ENCODE measurements around the gene PCBP3. TPM values are rescaled to one million over a fixed set of nuclear protein-coding genes. Genes with fewer than 3 reads are reported as not detected.

Gene PCBP3
- total RNA-seq, 1 experiment from 2014 or later: 1.4 TPM

DNA sequence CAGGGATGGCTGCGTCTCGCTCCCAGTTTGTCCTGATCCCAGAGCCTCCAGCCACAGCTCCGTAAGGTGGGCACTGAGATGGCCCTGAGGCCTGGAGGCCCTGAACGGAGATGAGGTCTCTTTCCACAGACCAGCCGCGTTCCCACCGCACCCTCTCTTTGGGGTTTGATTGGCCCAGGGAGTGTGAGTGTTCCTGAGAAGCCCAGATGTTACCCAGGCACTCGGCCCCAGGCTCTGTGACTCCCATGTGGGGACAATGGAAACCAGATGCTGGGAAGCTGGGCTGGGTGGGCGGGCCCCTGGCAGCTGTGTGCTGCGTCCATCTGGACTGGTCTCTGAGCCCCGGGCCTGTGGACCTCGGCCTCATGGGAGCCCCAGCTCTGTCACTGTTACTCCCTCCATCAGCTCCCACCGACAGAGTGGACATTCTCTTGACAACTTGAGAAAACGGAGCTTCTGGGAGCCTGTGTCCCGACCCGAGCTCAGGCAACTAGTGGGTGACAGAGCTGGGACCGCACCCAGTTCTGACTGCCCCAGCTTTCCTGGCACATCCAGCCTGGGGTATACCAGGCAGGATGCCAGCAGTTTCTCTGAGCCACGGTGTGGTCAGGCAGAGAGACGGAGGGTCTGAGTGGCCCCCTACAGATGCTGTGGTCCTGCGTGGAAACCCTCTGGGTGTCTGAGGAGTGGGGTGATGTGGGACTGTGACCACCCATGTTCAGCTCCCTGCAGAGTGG lies 328.3 kb downstream of the PCBP3 start:
- no TSS peak for BruUV-seq (replicated peaks)
- no peak overlapping the region for H3K27ac Mint-ChIP-seq (ENCODE audit: unreplicated experiment)
- TF ChIP-seq, protein P1, sequence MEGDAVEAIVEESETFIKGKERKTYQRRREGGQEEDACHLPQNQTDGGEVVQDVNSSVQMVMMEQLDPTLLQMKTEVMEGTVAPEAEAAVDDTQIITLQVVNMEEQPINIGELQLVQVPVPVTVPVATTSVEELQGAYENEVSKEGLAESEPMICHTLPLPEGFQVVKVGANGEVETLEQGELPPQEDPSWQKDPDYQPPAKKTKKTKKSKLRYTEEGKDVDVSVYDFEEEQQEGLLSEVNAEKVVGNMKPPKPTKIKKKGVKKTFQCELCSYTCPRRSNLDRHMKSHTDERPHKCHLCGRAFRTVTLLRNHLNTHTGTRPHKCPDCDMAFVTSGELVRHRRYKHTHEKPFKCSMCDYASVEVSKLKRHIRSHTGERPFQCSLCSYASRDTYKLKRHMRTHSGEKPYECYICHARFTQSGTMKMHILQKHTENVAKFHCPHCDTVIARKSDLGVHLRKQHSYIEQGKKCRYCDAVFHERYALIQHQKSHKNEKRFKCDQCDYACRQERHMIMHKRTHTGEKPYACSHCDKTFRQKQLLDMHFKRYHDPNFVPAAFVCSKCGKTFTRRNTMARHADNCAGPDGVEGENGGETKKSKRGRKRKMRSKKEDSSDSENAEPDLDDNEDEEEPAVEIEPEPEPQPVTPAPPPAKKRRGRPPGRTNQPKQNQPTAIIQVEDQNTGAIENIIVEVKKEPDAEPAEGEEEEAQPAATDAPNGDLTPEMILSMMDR (IDR thresholded peaks at IDR 0.05; ENCODE audit: unreplicated experiment): no peak
- H3K4me3 Mint-ChIP-seq (ENCODE audit: low read depth, unreplicated experiment): no peak overlapping the region
- intact Hi-C loops (cut with micrococcal nuclease; ENCODE audit: unreplicated experiment): loop anchor here (5.0 to 10.0 kb wide), 3 partner anchors 103 to 176 kb away; no protein-coding TSS in a partner anchor
- DNase-seq: no peak
- peaks cover 13% of the 10 kb centered on the region for H3K36me3 Mint-ChIP-seq (ENCODE audit: insufficient read depth, unreplicated experiment)
- H3K27me3 Mint-ChIP-seq (ENCODE audit: unreplicated experiment): no peaks in the 10 kb centered on the region
- CTCF ChIA-PET: interaction anchor here (3.1 kb wide), 1 partner anchor 172 kb away, joined by 20 read pairs; no protein-coding TSS in a partner anchor
- no peaks in the 10 kb centered on the region for H3K9me3 Mint-ChIP-seq (ENCODE audit: low read depth, unreplicated experiment)
- peaks cover 11% of the 10 kb centered on the region for H3K4me1 Mint-ChIP-seq (ENCODE audit: low read depth, unreplicated experiment)

DNA sequence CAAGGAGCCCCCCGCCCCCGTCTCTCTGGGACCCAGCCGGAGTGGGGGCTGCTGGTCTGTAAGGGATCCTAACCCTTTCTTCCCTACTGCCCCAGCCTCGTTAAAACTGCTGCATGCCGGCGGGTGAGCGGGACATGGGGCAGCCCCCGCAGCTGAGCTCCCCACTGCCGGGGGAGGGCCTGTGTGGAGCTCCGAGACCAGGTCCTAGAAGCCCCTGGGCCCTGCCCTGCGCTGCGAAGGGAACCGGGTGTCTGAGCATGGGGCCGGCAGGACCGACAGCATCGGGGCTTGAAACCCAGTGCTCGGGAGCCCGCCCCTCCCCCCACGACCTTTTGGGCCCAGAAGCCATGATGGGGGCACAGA lies 328.8 kb downstream of the PCBP3 start:
- no peak overlapping the region for H3K27ac Mint-ChIP-seq (ENCODE audit: unreplicated experiment)
- H3K4me1 Mint-ChIP-seq (ENCODE audit: low read depth, unreplicated experiment): peaks cover 11% of the 10 kb centered on the region
- no TSS peak for BruUV-seq (replicated peaks)
- H3K36me3 Mint-ChIP-seq (ENCODE audit: insufficient read depth, unreplicated experiment): peaks cover 13% of the 10 kb centered on the region
- TF ChIP-seq, protein P1 (IDR thresholded peaks at IDR 0.05; ENCODE audit: unreplicated experiment): no peak
- H3K9me3 Mint-ChIP-seq (ENCODE audit: low read depth, unreplicated experiment): no peaks in the 10 kb centered on the region
- no peak overlapping the region for H3K4me3 Mint-ChIP-seq (ENCODE audit: low read depth, unreplicated experiment)
- intact Hi-C loops (cut with micrococcal nuclease; ENCODE audit: unreplicated experiment): loop anchor here (5.0 to 10.0 kb wide), 3 partner anchors 102 to 175 kb away; no protein-coding TSS in a partner anchor
- CTCF ChIA-PET: interaction anchor here (3.1 kb wide), 1 partner anchor 171 kb away, joined by 20 read pairs; no protein-coding TSS in a partner anchor
- no peak for DNase-seq
- no peaks in the 10 kb centered on the region for H3K27me3 Mint-ChIP-seq (ENCODE audit: unreplicated experiment)

DNA sequence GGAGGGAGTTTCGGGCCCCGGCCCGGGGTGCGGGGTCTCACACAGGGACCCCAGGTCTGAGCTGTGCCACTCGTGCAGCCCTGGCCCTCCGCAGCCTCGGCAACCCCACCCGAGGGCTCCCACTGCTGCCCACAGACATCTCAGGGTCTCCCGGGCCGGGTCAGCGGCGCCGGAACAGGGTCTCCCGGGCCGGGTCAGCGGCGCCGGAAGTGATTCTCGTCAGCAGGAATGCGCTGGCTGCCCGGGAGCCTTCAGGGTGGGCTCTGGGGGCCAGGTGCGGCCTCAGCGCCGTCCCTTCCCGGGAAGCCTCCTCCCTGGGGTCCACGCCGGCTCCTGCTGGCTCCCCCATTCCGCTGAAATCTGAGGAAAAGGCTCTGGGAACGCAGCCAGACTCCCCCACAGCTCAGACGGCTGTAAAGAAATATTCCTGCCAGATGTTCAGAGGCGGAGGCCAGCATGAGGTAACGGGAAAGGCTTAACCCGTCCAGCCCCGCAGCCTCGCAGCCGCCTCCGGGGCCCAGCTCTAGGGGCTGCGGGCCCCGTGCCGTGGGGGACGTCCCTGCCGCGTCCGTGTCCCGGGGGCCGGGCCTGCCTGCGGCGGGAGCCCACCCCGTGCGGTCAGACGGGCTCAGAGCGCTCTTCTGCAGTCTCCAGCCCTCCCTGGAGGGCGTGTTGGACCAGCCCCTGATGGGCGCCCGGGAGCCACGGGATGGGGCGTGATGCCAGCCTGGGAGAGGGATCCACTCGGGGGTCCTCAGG lies 329.4 kb downstream of the PCBP3 start:
- intact Hi-C loops (cut with micrococcal nuclease; ENCODE audit: unreplicated experiment): loop anchor here (5.0 to 10.0 kb wide), 3 partner anchors 102 to 174 kb away; no protein-coding TSS in a partner anchor
- TF ChIP-seq, protein P1 (IDR thresholded peaks at IDR 0.05; ENCODE audit: unreplicated experiment): no peak
- CTCF ChIA-PET: interaction anchor here (0.5 to 3.1 kb wide), 3 partner anchors 53 to 171 kb away, joined by 3 to 20 read pairs (median 6); no protein-coding TSS in a partner anchor
- peaks cover 11% of the 10 kb centered on the region for H3K4me1 Mint-ChIP-seq (ENCODE audit: low read depth, unreplicated experiment)
- H3K36me3 Mint-ChIP-seq (ENCODE audit: insufficient read depth, unreplicated experiment): peaks cover 13% of the 10 kb centered on the region
- H3K4me3 Mint-ChIP-seq (ENCODE audit: low read depth, unreplicated experiment): no peak overlapping the region
- H3K9me3 Mint-ChIP-seq (ENCODE audit: low read depth, unreplicated experiment): no peaks in the 10 kb centered on the region
- BruUV-seq (replicated peaks): no TSS peak
- no peak for DNase-seq
- H3K27ac Mint-ChIP-seq (ENCODE audit: unreplicated experiment): no peak overlapping the region
- no peaks in the 10 kb centered on the region for H3K27me3 Mint-ChIP-seq (ENCODE audit: unreplicated experiment)

DNA sequence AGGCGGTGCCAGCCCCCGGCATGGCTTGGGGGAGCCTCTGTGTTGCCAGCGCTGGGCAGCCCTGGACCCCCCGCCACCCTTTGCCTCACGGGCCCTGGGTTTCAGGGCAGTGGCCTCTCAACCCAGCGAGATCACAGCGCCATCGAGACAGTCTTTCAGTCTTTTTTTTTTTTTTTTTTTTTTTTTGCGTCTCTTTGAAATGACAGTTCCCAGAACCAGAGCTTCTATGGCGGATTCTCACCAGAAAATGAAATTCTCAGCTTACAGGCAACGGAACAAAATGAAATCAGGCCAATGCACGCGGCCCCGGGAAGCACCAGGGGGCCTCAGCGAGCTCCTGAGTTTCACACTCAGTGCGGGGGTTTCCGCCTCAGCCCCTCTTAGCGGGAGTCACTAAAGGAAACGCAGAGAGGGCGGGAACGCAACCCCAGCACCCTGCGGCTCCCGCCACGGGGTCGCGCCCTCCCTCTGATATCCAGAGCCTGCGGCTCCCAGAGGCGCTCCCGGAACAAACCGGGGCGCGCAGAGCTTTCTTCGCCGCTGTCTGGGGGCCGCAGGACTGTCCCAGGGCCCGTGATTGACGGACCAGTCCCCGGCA lies 330.0 kb downstream of the PCBP3 start:
- Mint-ChIP-seq H3K27ac (ENCODE audit: unreplicated experiment) (no peak overlapping the region), H3K36me3 (ENCODE audit: insufficient read depth, unreplicated experiment) (peaks cover 13% of the 10 kb centered on the region), H3K4me1 (ENCODE audit: low read depth, unreplicated experiment) (peaks cover 11% of the 10 kb centered on the region), H3K9me3 (ENCODE audit: low read depth, unreplicated experiment) (no peaks in the 10 kb centered on the region), H3K27me3 (ENCODE audit: unreplicated experiment) (no peaks in the 10 kb centered on the region), H3K4me3 (ENCODE audit: low read depth, unreplicated experiment) (peak overlapping the region; percentile 64)
- intact Hi-C loops (cut with micrococcal nuclease; ENCODE audit: unreplicated experiment): loop anchor here (5.0 to 10.0 kb wide), 3 partner anchors 101 to 174 kb away; no protein-coding TSS in a partner anchor
- peak; percentile 69 for DNase-seq
- BruUV-seq (replicated peaks): no TSS peak
- TF ChIP-seq, protein P1 (IDR thresholded peaks at IDR 0.05; ENCODE audit: unreplicated experiment): peak; percentile 30
- CTCF ChIA-PET: interaction anchor here (0.5 to 3.1 kb wide), 4 partner anchors 52 to 474 kb away, joined by 3 to 20 read pairs (median 5); no protein-coding TSS in a partner anchor
